GDM1 (cell line): ENCODE results near the gene ALK.
A peak's percentile ranks its signal among the peaks of the same experiment; 100 is the strongest.

Source experiments
- DNase-seq: peaks from one replicate; lab custom pipeline; 2025; lab: John Stamatoyannopoulos, UW

The ALK gene

GRCh38 chr2:29449499-29449898 is 471.9 kb downstream of the ALK start:
- DNase-seq, result peak; percentile 68

GRCh38 chr2:29448096-29448688 is 473.2 kb downstream of the ALK start:
- no peak for DNase-seq

- DNase-seq, result no peak
Measured at GRCh38 chr2:29447513-29447912, 473.9 kb downstream of the ALK start.

GRCh38 chr2:29446847-29447246 is 474.5 kb downstream of the ALK start:
- no peak for DNase-seq

GRCh38 chr2:29444150-29444549 is 477.2 kb downstream of the ALK start:
- DNase-seq, result no peak

GRCh38 chr2:29443627-29444026 is 477.8 kb downstream of the ALK start:
- DNase-seq, result peak; percentile 22

GRCh38 chr2:29443151-29443550 is 478.2 kb downstream of the ALK start:
- DNase-seq, result no peak

- no peak for DNase-seq
Measured at GRCh38 chr2:29440921-29441623, 480.3 kb downstream of the ALK start.

- no peak for DNase-seq
Measured at GRCh38 chr2:29433920-29434319, 487.5 kb downstream of the ALK start.

- DNase-seq, result no peak
Measured at GRCh38 chr2:29433128-29433527, 488.3 kb downstream of the ALK start.

- DNase-seq, result no peak
Measured at GRCh38 chr2:29431485-29431884, 489.9 kb downstream of the ALK start.

- DNase-seq, result no peak
Measured at GRCh38 chr2:29430382-29431112, 490.8 kb downstream of the ALK start.

GRCh38 chr2:29426354-29426753 is 495.0 kb downstream of the ALK start:
- DNase-seq, result no peak

GRCh38 chr2:29425866-29426265 is 495.5 kb downstream of the ALK start:
- no peak for DNase-seq

GRCh38 chr2:29423061-29423666 is 498.2 kb downstream of the ALK start:
- DNase-seq, result peak; percentile 47

GRCh38 chr2:29420999-29421782 is 500.2 kb downstream of the ALK start:
- no peak for DNase-seq

- DNase-seq, result no peak
Measured at GRCh38 chr2:29420464-29420863, 500.9 kb downstream of the ALK start.

- no peak for DNase-seq
Measured at GRCh38 chr2:29417630-29418029, 503.8 kb downstream of the ALK start.

GRCh38 chr2:29412197-29412925 is 509.0 kb downstream of the ALK start:
- no peak for DNase-seq

GRCh38 chr2:29405707-29406106 is 515.7 kb downstream of the ALK start:
- DNase-seq, result no peak

- DNase-seq, result no peak
Measured at GRCh38 chr2:29405266-29405665, 516.1 kb downstream of the ALK start.
